HepG2 (cell line): ENCODE data around the gene KRT4. TPM values are rescaled to one million over a fixed set of nuclear protein-coding genes. Genes with fewer than 3 reads are reported as not detected.

ENCODE experiments used
- ATAC-seq: fragments of 200-7000 bp; cut with Tn5 transposase; 3 replicates; pipeline ENCODE4 v1.9.1; 2020; ENCODE audit warnings: mild to moderate bottlenecking, moderate library complexity
- BruUV-seq: library from RNA; stranded (reverse); fragments of 400-500 nt; replicated peaks from 2 replicates; lab custom pipeline; 2021; lab: Mats Ljungman, UMichigan
- CTCF ChIA-PET: fragments of 300-600 bp; formaldehyde crosslinking; extraction: SDS; loops from one replicate; lab custom pipeline; 2021; ENCODE audit warnings: low total read pairs, inconsistent platforms, low intra/inter-chr PET ratio; lab: Yijun Ruan, JAX
- POLR2A ChIA-PET: fragments of 350-600 bp; sonication (Branson Sonifier 250); formaldehyde crosslinking; loops from one replicate; lab custom pipeline; 2020; ENCODE audit warnings: antibody characterized with exemption, inconsistent platforms; lab: Yijun Ruan, JAX
- DNase-seq: peaks from one replicate; pipeline ENCODE4 v3.0.0-alpha.2; 2015; ENCODE audit warnings: low spot score
- FAIRE-seq: peaks from 3 replicates; lab custom pipeline; 2011; peaks lifted over from hg19 to GRCh38; lab: Jason Lieb, UNC
- H2AFZ ChIP-seq: one replicate; pipeline ENCODE4 v1.6.1; 2011; ENCODE audit warnings: low read length, inconsistent platforms
- H3K27ac ChIP-seq: fragments of 300-600 bp; 3 replicates; pipeline ENCODE4 v1.8.0; 2011; ENCODE audit warnings: mixed run types, mild to moderate bottlenecking, mixed read lengths, low read length, inconsistent platforms; ENCODE audit not compliant: insufficient read depth; ENCODE audit errors: extremely low read length
- H3K27me3 ChIP-seq, 2 experiments: fragments of 200-600 bp in 1 of 2; 2 replicates in 1 of 2; 3 replicates in 1 of 2; pipeline versions ENCODE4 v1.6.0 to v1.8.0; 2011; ENCODE audit warnings: low read length in 2 of 2, mild to moderate bottlenecking in 2 of 2, moderate library complexity in 2 of 2, inconsistent platforms in 1 of 2; ENCODE audit not compliant: insufficient read depth in 2 of 2, control insufficient read depth in 1 of 2
- H3K36me3 ChIP-seq, 2 experiments: fragments of 200-600 bp in 1 of 2; replicated peaks in 1 of 2; 2 replicates in 1 of 2; 3 replicates in 1 of 2; pipeline versions ENCODE4 v1.5.1 to v1.8.0; 2011; ENCODE audit warnings: low read length in 2 of 2, inconsistent platforms in 1 of 2; ENCODE audit not compliant: insufficient read depth in 2 of 2, control insufficient read depth in 1 of 2
- H3K4me1 ChIP-seq: 2 replicates; pipeline ENCODE4 v1.5.1; 2012; ENCODE audit warnings: low read length, inconsistent platforms; ENCODE audit not compliant: insufficient read depth
- H3K4me2 ChIP-seq: 2 replicates; pipeline ENCODE4 v1.6.0; 2011; ENCODE audit warnings: low read depth, low read length, inconsistent platforms
- H3K4me3 ChIP-seq, 3 experiments: fragments of 200-600 bp in 1 of 3; sonication (generic), shearing (Covaris generic) in 1 of 3; replicated peaks in 1 of 3; 2 replicates each; pipeline ENCODE4 v1.5.1; 2011 to 2016; ENCODE audit warnings: low read length in 3 of 3, inconsistent platforms in 2 of 3, low read depth in 2 of 3, mild to moderate bottlenecking in 2 of 3, control low read depth in 1 of 3, mixed read lengths in 1 of 3; ENCODE audit not compliant: insufficient read depth in 1 of 3
- H3K79me2 ChIP-seq: one replicate; pipeline ENCODE4 v1.6.1; 2011; ENCODE audit warnings: low read length, inconsistent platforms; ENCODE audit not compliant: insufficient read depth
- H3K9ac ChIP-seq: 2 replicates; pipeline ENCODE4 v1.6.0; 2011; ENCODE audit warnings: mild to moderate bottlenecking, low read depth, low read length, inconsistent platforms; ENCODE audit not compliant: insufficient read depth
- H3K9me3 ChIP-seq: 2 replicates; pipeline ENCODE4 v1.5.1; 2012; ENCODE audit warnings: mild to moderate bottlenecking, low read length
- H4K20me1 ChIP-seq: 2 replicates; pipeline ENCODE4 v1.6.0; 2011; ENCODE audit warnings: inconsistent platforms, mild to moderate bottlenecking, low read length, moderate library complexity; ENCODE audit not compliant: insufficient read depth
- EZH2 ChIP-seq: conservative IDR thresholded peaks from 2 replicates; pipeline ENCODE4 v1.6.1; 2012; ENCODE audit warnings: mild to moderate bottlenecking, low read depth, low read length, moderate library complexity
- FOXA1 ChIP-seq, 2 experiments: fragments of 450-650 bp in 1 of 2; sonication (generic) in 1 of 2; formaldehyde crosslinking in 1 of 2; IDR thresholded peaks; 2 replicates each; pipeline versions ENCODE4 v1.4.0 to v1.6.1; 2016 to 2020; ENCODE audit warnings: missing genetic modification reagents in 1 of 2
- HBP1 ChIP-seq: IDR thresholded peaks from 2 replicates; pipeline ENCODE4 v1.6.1; 2016; ENCODE audit warnings: low read depth, control low read depth
- HHEX ChIP-seq: IDR thresholded peaks from 2 replicates; pipeline ENCODE4 v1.6.1; 2016; ENCODE audit warnings: control low read depth
- HNRNPLL ChIP-seq: fragments of 200-400 bp; formaldehyde crosslinking; IDR thresholded peaks from 2 replicates; pipeline ENCODE4 v1.6.1; 2017; ENCODE audit warnings: mild to moderate bottlenecking, low read depth, low read length; ENCODE audit not compliant: poor library complexity, severe bottlenecking
- KDM3A ChIP-seq: IDR thresholded peaks from 2 replicates; pipeline ENCODE4 v1.6.1; 2018; ENCODE audit warnings: low read depth, missing compliant biosample characterization
- PLRG1 ChIP-seq: fragments of 450-650 bp; conservative IDR thresholded peaks from 2 replicates; pipeline ENCODE4 v1.6.1; 2016
- TEAD3 ChIP-seq: optimal IDR thresholded peaks from 2 replicates; pipeline ENCODE3; 2016; ENCODE audit warnings: borderline replicate concordance
- ZGPAT ChIP-seq: IDR thresholded peaks from 2 replicates; pipeline ENCODE4 v1.6.1; 2016; ENCODE audit warnings: mild to moderate bottlenecking
- ZMYM4 ChIP-seq: sonication (generic); formaldehyde crosslinking; IDR thresholded peaks from 2 replicates; pipeline ENCODE4 v1.8.1; 2023; ENCODE audit warnings: mild to moderate bottlenecking, missing genetic modification reagents
- ZNF10 ChIP-seq: sonication (generic); formaldehyde crosslinking; IDR thresholded peaks from 2 replicates; pipeline ENCODE4 v1.4.0; 2020; ENCODE audit warnings: mild to moderate bottlenecking, low read depth, missing genetic modification reagents, borderline replicate concordance
- ZNF230 ChIP-seq: sonication (generic); formaldehyde crosslinking; IDR thresholded peaks from 2 replicates; pipeline ENCODE4 v1.4.0; 2020; ENCODE audit warnings: mild to moderate bottlenecking, missing genetic modification reagents
- ZNF615 ChIP-seq: sonication (generic); formaldehyde crosslinking; IDR thresholded peaks from 2 replicates; pipeline ENCODE4 v1.5.0; 2020; ENCODE audit warnings: mild to moderate bottlenecking, missing genetic modification reagents, borderline replicate concordance
- ZNF879 ChIP-seq: sonication (generic); formaldehyde crosslinking; IDR thresholded peaks from 2 replicates; pipeline ENCODE4 v1.8.1; 2023; ENCODE audit warnings: missing genetic modification reagents
- WGBS: methylation state at CpG from one replicate; pipeline ENCODE4 v1.1.6; 2017; ENCODE audit warnings: low lambda C conversion rate; 5-methylcytosine and 5-hydroxymethylcytosine counted together
- in situ Hi-C: cut with HindIII; loops from 2 replicates; pipeline ENCODE4 v1.10.0; 2017; ENCODE audit warnings: low pct_unique_long_range_greater_than_20kb; ENCODE audit not compliant: extremely low pct_ligation_motif_present
- intact Hi-C: fragments of 100-400 bp; cut with micrococcal nuclease; formaldehyde crosslinking; loops from one replicate; pipeline ENCODE4 v1.10.0; 2022; ENCODE audit not compliant: unreplicated experiment
- polyA plus RNA-seq, 8 experiments: library from polyadenylated mRNA; depleted of rRNA in 3 of 8; stranded (reverse) in 7 of 8; unstranded in 1 of 8; fragments of >200 nt; fragmentation: Illumina TruSeq in 4 of 8; extraction: Trizol in 4 of 8; gene quantifications; 2 replicates each; pipeline versions ENCODE4 v1.2.1 to v1.2.3, GENCODE V29; 2011 to 2016; ENCODE audit warnings: low read depth in 4 of 8, missing spikeins in 1 of 8, mixed read lengths in 1 of 8; ENCODE audit not compliant: insufficient read depth in 1 of 8
- total RNA-seq, 5 experiments: library from RNA; depleted of rRNA; stranded (reverse); fragments of >200 nt; fragmentation: Illumina TruSeq; extraction: Trizol; gene quantifications; 2 replicates each; pipeline ENCODE4 v1.2.3, GENCODE V29; 2016; ENCODE audit warnings: low read depth in 1 of 5
- TF ChIP-seq, protein P1 (sequence below): sonication (generic); formaldehyde crosslinking; IDR thresholded peaks from 2 replicates; pipeline ENCODE4 v1.8.0; 2022; ENCODE audit warnings: mild to moderate bottlenecking, missing genetic modification reagents; ENCODE audit not compliant: insufficient replicate concordance
- TF ChIP-seq, protein P2 (sequence below): sonication (generic); formaldehyde crosslinking; IDR thresholded peaks from 2 replicates; pipeline ENCODE4 v1.8.1; 2022; ENCODE audit warnings: low read depth, mild to moderate bottlenecking, missing genetic modification reagents
- TF ChIP-seq, protein P3 (sequence below): sonication (generic); formaldehyde crosslinking; IDR thresholded peaks from 2 replicates; pipeline ENCODE4 v1.5.0; 2020; ENCODE audit warnings: mild to moderate bottlenecking, missing genetic modification reagents, moderate library complexity

Gene KRT4
- total and polyA plus RNA-seq, 2 of the 13 experiments (the other 11 are each of a cell fraction or from before 2014, with no cell fraction given): not detected

- POLR2A ChIA-PET: no interaction called here
- WGBS: 17% methylated on average over 3 of the region's 8 CpGs
- Histone ChIP-seq H3K4me2 (no peak within 1 kb of the TSS), H3K9me3 (no peaks in the 10 kb centered on the region), H3K36me3 (no peaks in the 10 kb centered on the region), H3K79me2 (no peaks in the 10 kb centered on the region), H3K27me3 (peaks cover 0 to 26% of the 10 kb centered on the region in 2 experiments; a peak in 4 of 5 replicates), H4K20me1 (no peaks in the 10 kb centered on the region), H3K9ac (no peak within 1 kb of the TSS), H2AFZ (no peak within 1 kb of the TSS), H3K4me3 (no peak within 1 kb of the TSS), H3K27ac (no peak within 1 kb of the TSS), H3K4me1 (no peaks in the 10 kb centered on the region)
- ATAC-seq (no peak), DNase-seq (no peak), FAIRE-seq (no peak)
- CTCF ChIA-PET: no interaction called here
- in situ Hi-C loops (no loop called here), intact Hi-C loops (no loop called here)
- BruUV-seq: no TSS peak
- TF ChIP-seq ZNF615 (CRISPR knock-in tag) (no peak), ZMYM4 (CRISPR knock-in tag) (no peak), ZNF230 (CRISPR knock-in tag) (no peak), FOXA1 (IDR thresholded peaks at IDR 0.05) (no peak), FOXA1 (CRISPR knock-in tag; IDR thresholded peaks at IDR 0.05) (no peak), HBP1 (CRISPR knock-in tag) (no peak), TEAD3 (CRISPR knock-in tag) (no peak), ZGPAT (CRISPR knock-in tag) (no peak), EZH2 (no peak), ZNF10 (no peak), PLRG1 (no peak), HHEX (no peak), KDM3A (CRISPR knock-in tag) (no peak), HNRNPLL (no peak), ZNF879 (CRISPR knock-in tag) (no peak)
- TF ChIP-seq, protein P1, sequence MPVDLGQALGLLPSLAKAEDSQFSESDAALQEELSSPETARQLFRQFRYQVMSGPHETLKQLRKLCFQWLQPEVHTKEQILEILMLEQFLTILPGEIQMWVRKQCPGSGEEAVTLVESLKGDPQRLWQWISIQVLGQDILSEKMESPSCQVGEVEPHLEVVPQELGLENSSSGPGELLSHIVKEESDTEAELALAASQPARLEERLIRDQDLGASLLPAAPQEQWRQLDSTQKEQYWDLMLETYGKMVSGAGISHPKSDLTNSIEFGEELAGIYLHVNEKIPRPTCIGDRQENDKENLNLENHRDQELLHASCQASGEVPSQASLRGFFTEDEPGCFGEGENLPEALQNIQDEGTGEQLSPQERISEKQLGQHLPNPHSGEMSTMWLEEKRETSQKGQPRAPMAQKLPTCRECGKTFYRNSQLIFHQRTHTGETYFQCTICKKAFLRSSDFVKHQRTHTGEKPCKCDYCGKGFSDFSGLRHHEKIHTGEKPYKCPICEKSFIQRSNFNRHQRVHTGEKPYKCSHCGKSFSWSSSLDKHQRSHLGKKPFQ (CRISPR knock-in tag): no peak
- TF ChIP-seq, protein P2, sequence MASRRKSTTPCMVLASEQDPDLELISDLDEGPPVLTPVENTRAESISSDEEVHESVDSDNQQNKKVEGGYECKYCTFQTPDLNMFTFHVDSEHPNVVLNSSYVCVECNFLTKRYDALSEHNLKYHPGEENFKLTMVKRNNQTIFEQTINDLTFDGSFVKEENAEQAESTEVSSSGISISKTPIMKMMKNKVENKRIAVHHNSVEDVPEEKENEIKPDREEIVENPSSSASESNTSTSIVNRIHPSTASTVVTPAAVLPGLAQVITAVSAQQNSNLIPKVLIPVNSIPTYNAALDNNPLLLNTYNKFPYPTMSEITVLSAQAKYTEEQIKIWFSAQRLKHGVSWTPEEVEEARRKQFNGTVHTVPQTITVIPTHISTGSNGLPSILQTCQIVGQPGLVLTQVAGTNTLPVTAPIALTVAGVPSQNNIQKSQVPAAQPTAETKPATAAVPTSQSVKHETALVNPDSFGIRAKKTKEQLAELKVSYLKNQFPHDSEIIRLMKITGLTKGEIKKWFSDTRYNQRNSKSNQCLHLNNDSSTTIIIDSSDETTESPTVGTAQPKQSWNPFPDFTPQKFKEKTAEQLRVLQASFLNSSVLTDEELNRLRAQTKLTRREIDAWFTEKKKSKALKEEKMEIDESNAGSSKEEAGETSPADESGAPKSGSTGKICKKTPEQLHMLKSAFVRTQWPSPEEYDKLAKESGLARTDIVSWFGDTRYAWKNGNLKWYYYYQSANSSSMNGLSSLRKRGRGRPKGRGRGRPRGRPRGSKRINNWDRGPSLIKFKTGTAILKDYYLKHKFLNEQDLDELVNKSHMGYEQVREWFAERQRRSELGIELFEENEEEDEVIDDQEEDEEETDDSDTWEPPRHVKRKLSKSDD: no peak
- TF ChIP-seq, protein P3, sequence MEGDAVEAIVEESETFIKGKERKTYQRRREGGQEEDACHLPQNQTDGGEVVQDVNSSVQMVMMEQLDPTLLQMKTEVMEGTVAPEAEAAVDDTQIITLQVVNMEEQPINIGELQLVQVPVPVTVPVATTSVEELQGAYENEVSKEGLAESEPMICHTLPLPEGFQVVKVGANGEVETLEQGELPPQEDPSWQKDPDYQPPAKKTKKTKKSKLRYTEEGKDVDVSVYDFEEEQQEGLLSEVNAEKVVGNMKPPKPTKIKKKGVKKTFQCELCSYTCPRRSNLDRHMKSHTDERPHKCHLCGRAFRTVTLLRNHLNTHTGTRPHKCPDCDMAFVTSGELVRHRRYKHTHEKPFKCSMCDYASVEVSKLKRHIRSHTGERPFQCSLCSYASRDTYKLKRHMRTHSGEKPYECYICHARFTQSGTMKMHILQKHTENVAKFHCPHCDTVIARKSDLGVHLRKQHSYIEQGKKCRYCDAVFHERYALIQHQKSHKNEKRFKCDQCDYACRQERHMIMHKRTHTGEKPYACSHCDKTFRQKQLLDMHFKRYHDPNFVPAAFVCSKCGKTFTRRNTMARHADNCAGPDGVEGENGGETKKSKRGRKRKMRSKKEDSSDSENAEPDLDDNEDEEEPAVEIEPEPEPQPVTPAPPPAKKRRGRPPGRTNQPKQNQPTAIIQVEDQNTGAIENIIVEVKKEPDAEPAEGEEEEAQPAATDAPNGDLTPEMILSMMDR (CRISPR knock-in tag): no peak
Observed at GRCh38 chr12:52776913-52777395, 37.0 kb downstream of the KRT4 start, which contains the start of gene KRT76. Gene KRT76, minus strand, starts transcription at chr12:52777345. Its CDS starts 54 bp downstream, at chr12:52777291.
